Measurements from ENCODE around the gene FOXE3. TPM values are rescaled to one million over a fixed set of nuclear protein-coding genes. Genes with fewer than 3 reads are reported as not detected.
A peak's percentile ranks its signal among the peaks of the same experiment; 100 is the strongest.
"Not testable (repeated sequence)": the region's sequence is repeated elsewhere in the genome, so short reads cannot be mapped to it uniquely, and the experiment has no call there.

FOXE3 gene
- total RNA-seq, 4 donors from 2014 or later = not detected

- no peak for DNase-seq (ENCODE audit: low spot score)
- ATAC-seq (ENCODE audit: low FRiP score) = peak; percentile 46
- TF ChIP-seq CTCF (IDR thresholded peaks at IDR 0.05) = no peak
Observed at GRCh38 chr1:47449822-47450552, 33.9 kb downstream of the FOXE3 start.

- TF ChIP-seq CTCF (IDR thresholded peaks at IDR 0.05) = no peak
- ATAC-seq (ENCODE audit: low FRiP score) (no peak), DNase-seq (ENCODE audit: low spot score) (no peak)
Observed at GRCh38 chr1:47450606-47451005, 34.5 kb downstream of the FOXE3 start.

DNA sequence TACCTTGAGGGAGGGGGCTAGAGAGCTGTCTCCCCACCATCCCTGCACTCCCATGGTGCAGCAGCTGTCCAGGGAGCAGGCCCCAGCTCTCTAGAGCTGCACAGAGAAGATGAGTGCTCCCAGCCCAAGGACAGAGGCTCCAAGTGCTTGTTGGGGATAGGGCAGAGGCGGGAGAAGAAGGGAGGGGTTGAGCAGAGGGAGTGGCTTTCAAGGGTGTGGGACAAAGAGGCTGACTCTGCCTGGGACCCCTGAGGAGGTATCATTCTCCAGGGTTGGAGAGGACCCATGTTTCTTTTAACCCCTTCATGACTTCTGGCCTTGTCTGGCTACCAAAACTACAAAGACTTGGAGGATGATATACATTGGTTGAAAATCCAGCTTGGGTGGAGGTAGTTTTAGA is 36.3 kb downstream of the FOXE3 start:
- ATAC-seq (ENCODE audit: low FRiP score) (no peak), DNase-seq (ENCODE audit: low spot score) (no peak)
- no peak for TF ChIP-seq CTCF (IDR thresholded peaks at IDR 0.05)

DNA sequence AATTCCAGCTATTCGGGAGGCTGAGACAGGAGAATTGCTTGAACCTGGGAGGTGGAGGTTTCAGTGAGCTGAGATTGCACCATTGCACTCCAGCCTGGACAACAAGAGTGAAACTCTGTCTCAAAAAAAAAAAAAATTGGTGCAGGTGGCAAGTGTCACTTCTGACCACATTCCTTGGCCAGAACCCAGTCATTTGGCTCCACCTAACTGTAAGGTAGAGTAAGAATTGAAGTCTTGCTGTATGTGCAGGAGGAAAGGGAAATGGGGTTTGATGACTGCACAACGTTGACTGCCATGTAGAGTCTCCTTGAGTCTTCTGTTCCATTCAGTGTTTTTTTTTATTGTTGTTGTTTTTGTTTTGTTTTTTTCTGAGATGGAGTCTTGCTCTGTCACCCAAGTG is 37.8 kb downstream of the FOXE3 start:
- not testable (repeated sequence) for DNase-seq (ENCODE audit: low spot score); ATAC-seq (ENCODE audit: low FRiP score)

GRCh38 chr1:47456250-47456649 is 40.2 kb downstream of the FOXE3 start:
- no peak for TF ChIP-seq CTCF (IDR thresholded peaks at IDR 0.05)
- no peak for DNase-seq (ENCODE audit: low spot score)

GRCh38 chr1:47457547-47457946 is 41.5 kb downstream of the FOXE3 start:
- ATAC-seq (ENCODE audit: low FRiP score) = not testable (repeated sequence)

More at GRCh38 chr1:47456250-47456649, 40.2 kb downstream of the FOXE3 start:
- no peak for ATAC-seq (ENCODE audit: low FRiP score)

DNA sequence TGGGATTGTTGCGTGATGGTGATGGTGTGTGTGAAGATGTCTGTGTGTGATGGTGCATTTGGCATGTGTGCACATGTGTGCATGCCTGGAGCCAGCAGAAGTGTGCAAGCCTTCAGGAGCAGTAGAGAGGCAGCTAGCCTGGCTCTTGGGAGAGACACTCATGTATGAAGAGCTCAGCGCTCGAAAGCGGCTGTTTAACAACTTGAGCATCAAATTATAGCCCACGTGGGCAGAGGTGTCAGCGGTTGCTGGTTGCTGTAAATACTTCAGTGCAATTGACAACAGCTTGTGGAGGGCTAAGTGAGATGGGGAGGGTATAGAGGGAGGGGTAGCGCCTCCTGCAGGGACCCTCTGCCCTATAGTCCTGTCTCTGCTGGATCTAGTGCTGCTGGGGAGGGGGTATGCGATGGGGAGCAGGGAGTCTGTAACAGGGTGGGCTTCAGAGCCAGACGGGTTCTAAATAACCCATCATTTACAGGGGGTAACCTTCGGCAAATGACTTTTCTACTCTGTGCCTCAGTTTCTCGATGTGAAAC is 43.2 kb downstream of the FOXE3 start:
- TF ChIP-seq CTCF (IDR thresholded peaks at IDR 0.05) = no peak
- no peak for DNase-seq (ENCODE audit: low spot score)
- no peak for ATAC-seq (ENCODE audit: low FRiP score)

More at GRCh38 chr1:47457547-47457946, 41.5 kb downstream of the FOXE3 start:
- not testable (repeated sequence) for DNase-seq (ENCODE audit: low spot score)

GRCh38 chr1:47460040-47460439 is 44.0 kb downstream of the FOXE3 start:
- no peak for ATAC-seq (ENCODE audit: low FRiP score)
- no peak for TF ChIP-seq CTCF (IDR thresholded peaks at IDR 0.05)
- DNase-seq (ENCODE audit: low spot score) = no peak
